Adrenal gland (tissue), 12 donors: ENCODE measurements around the gene CNOT10. TPM values are rescaled to one million over a fixed set of nuclear protein-coding genes. Genes with fewer than 3 reads are reported as not detected.

Experiments used
- DNase-seq, 7 donors: peaks; one replicate each; pipeline ENCODE4 v3.0.0-alpha.2; 2019 to 2020
- H3K27ac ChIP-seq, 5 donors: fragments of 200-600 bp; sonication (generic) in 4 of 5; 1 replicate in 3 of 5; 2 replicates in 2 of 5; pipeline versions ENCODE4 v1.5.1 to v1.8.0; 2016 to 2020; ENCODE audit warnings: mild to moderate bottlenecking in 1 of 5
- H3K27me3 ChIP-seq: fragments of 200-600 bp; 2 replicates; pipeline ENCODE4 v1.8.0; 2021
- H3K36me3 ChIP-seq, 2 donors: fragments of 200-600 bp; replicated peaks in 1 of 2; 1 replicate in 1 of 2; 2 replicates in 1 of 2; pipeline versions ENCODE4 v1.5.1 to v1.8.0; 2018 to 2022
- H3K4me1 ChIP-seq, 2 donors: fragments of 200-600 bp; replicated peaks in 1 of 2; 1 replicate in 1 of 2; 2 replicates in 1 of 2; pipeline versions ENCODE4 v1.5.1 to v1.8.0; 2018 to 2021
- H3K4me3 ChIP-seq, 4 donors: fragments of 200-600 bp; sonication (generic) in 3 of 4; one replicate each; pipeline ENCODE4 v1.5.1; 2016 to 2018
- H3K9me3 ChIP-seq, 3 donors: fragments of 200-600 bp; sonication (generic) in 1 of 3; replicated peaks in 1 of 3; 1 replicate in 2 of 3; 2 replicates in 1 of 3; pipeline versions ENCODE4 v1.5.1 to v1.8.0; 2016 to 2021
- POLR2A ChIP-seq, 2 donors: fragments of 450-650 bp; IDR thresholded peaks; one replicate each; pipeline ENCODE4 v1.6.1; 2017; ENCODE audit warnings: antibody characterized with exemption in 2 of 2, mild to moderate bottlenecking in 2 of 2, moderate library complexity in 1 of 2
- WGBS, 4 donors: extraction: QIAGEN DNeasy Blood & Tissue Kit in 2 of 4; methylation state at CpG; one replicate each; pipeline versions ENCODE4 v1.1.5 to v1.1.7; 2013 to 2017; 5-methylcytosine and 5-hydroxymethylcytosine counted together
- intact Hi-C, 2 donors: fragments of 100-400 bp; cut with DNase I; formaldehyde crosslinking; loops; one replicate each; pipeline versions ENCODE4 v1.14.1 to v1.15.0; 2022 to 2023
- polyA plus RNA-seq, 3 donors: library from polyadenylated mRNA; stranded (reverse); fragments of 200-250 nt in 2 of 3; fragments of 350-450 nt in 1 of 3; fragmentation: Illumina TruSeq in 1 of 3; extraction: RNeasy Lipid Tissue Mini Kit (QIAGEN cat#74804) in 1 of 3; gene quantifications; one replicate each; pipeline ENCODE4 v1.2.3, GENCODE V29; 2013 to 2014
- total RNA-seq, 9 donors: library from RNA; depleted of rRNA in 4 of 9; stranded (reverse); fragments of >200 nt in 4 of 9; fragments of 120-200 nt in 1 of 9; fragmentation: NEBNext Ultra II Directional in 1 of 9; extraction: Animal tissue kit (Norgen Biotek cat#: 25700) in 1 of 9; gene quantifications; one replicate each; pipeline versions ENCODE4 v1.1.0 to v1.2.4, GENCODE V29; 2013 to 2023
- TF ChIP-seq, protein P1 (sequence below), 6 experiments: fragments of 450-650 bp in 4 of 6; fragments of 200-600 bp in 2 of 6; sonication (generic) in 1 of 6; IDR thresholded peaks; 1 replicate in 5 of 6; 2 replicates in 1 of 6; pipeline versions ENCODE4 v1.5.1 to v1.8.0; 2016 to 2021; ENCODE audit warnings: antibody characterized with exemption in 6 of 6, mild to moderate bottlenecking in 2 of 6, moderate library complexity in 1 of 6
- donor health status: healthy with polysubstance abuse.
- donor health status: Bipolar disorder and iron deficiency.
- donor health status: DM: yes; HTN: yes; CAD: no.
- donor health status: DM: no; HTN: no; CAD: no.
- donor health status: DM: no; HTN: no; CAD: no.
- donor health status: DM: yes; HTN: yes; CAD: no.

CNOT10 gene
- total and polyA plus RNA-seq, 12 donors, result 15.3 to 32.1 (median 25.5) TPM

DNA sequence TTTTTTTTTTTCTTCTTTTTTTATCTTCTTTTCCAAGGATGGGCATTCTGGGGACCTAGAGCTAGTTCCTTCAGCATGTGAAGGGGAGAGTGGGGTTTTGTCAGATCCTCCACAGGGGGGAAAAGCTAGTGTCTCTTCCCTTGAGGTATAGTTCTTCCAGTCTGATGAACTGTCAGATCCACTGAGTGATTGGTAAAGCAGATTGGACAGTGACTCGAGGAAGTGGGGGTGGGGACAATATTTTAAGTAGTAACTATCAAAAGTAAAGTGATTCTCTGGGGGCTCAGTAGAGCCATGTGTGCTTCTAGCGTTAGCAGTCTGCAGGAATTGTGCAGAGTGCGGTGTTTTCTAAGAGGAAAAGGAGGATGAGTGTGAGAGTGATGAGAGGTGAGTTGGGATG lies 70.8 kb downstream of the CNOT10 start:
- Histone ChIP-seq H3K4me3 (no peak overlapping the region), H3K9me3 (no peaks in the 10 kb centered on the region), H3K36me3 (peaks cover 0 to 5% of the 10 kb centered on the region in 2 donors), H3K4me1 (no peaks in the 10 kb centered on the region), H3K27ac (no peak overlapping the region), H3K27me3 (no peaks in the 10 kb centered on the region)
- TF ChIP-seq POLR2A (IDR thresholded peaks at IDR 0.05), result no peak
- TF ChIP-seq, protein P1, sequence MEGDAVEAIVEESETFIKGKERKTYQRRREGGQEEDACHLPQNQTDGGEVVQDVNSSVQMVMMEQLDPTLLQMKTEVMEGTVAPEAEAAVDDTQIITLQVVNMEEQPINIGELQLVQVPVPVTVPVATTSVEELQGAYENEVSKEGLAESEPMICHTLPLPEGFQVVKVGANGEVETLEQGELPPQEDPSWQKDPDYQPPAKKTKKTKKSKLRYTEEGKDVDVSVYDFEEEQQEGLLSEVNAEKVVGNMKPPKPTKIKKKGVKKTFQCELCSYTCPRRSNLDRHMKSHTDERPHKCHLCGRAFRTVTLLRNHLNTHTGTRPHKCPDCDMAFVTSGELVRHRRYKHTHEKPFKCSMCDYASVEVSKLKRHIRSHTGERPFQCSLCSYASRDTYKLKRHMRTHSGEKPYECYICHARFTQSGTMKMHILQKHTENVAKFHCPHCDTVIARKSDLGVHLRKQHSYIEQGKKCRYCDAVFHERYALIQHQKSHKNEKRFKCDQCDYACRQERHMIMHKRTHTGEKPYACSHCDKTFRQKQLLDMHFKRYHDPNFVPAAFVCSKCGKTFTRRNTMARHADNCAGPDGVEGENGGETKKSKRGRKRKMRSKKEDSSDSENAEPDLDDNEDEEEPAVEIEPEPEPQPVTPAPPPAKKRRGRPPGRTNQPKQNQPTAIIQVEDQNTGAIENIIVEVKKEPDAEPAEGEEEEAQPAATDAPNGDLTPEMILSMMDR (IDR thresholded peaks at IDR 0.05), result no peak
- intact Hi-C loops, result no loop called here
- DNase-seq, result no peak
- 84 to 87% (median 84%) methylated on average over 3 of the region's 3 CpGs for WGBS, 4 donors

GRCh38 chr3:32757618-32758374 lies 72.8 kb downstream of the CNOT10 start:
- no peaks in the 10 kb centered on the region for H3K27me3 ChIP-seq
- H3K4me3 ChIP-seq, result no peak overlapping the region
- DNase-seq, result no peak
- no peaks in the 10 kb centered on the region for H3K9me3 ChIP-seq
- no peak overlapping the region for H3K27ac ChIP-seq
- H3K36me3 ChIP-seq, result peaks cover 0 to 12% of the 10 kb centered on the region in 2 donors
- H3K4me1 ChIP-seq, result no peaks in the 10 kb centered on the region
- intact Hi-C loops, result no loop called here
- WGBS, 4 donors, result 84 to 91% (median 87%) methylated on average over 2 of the region's 2 CpGs
- TF ChIP-seq POLR2A (IDR thresholded peaks at IDR 0.05), result no peak
- TF ChIP-seq, protein P1 (IDR thresholded peaks at IDR 0.05), result no peak

- Histone ChIP-seq H3K4me1 (no peaks in the 10 kb centered on the region), H3K9me3 (no peaks in the 10 kb centered on the region), H3K4me3 (no peak overlapping the region), H3K36me3 (peaks cover 0 to 15% of the 10 kb centered on the region in 2 donors), H3K27me3 (no peaks in the 10 kb centered on the region), H3K27ac (no peak overlapping the region)
- no peak for TF ChIP-seq POLR2A (IDR thresholded peaks at IDR 0.05)
- TF ChIP-seq, protein P1 (IDR thresholded peaks at IDR 0.05), result no peak
- DNase-seq, result no peak
- intact Hi-C loops, result no loop called here
Measured at GRCh38 chr3:32758375-32758753, 73.4 kb downstream of the CNOT10 start.

- no peaks in the 10 kb centered on the region for H3K4me1 ChIP-seq
- no peak overlapping the region for H3K4me3 ChIP-seq
- no peak for DNase-seq
- H3K36me3 ChIP-seq, result peaks cover 0 to 21% of the 10 kb centered on the region in 2 donors
- intact Hi-C loops, result no loop called here
- WGBS, 4 donors, result 80 to 90% (median 85%) methylated on average over 4 of the region's 4 CpGs
- no peaks in the 10 kb centered on the region for H3K9me3 ChIP-seq
- H3K27ac ChIP-seq, result no peak overlapping the region
- TF ChIP-seq POLR2A (IDR thresholded peaks at IDR 0.05), result no peak
- TF ChIP-seq, protein P1 (IDR thresholded peaks at IDR 0.05), result no peak
- no peaks in the 10 kb centered on the region for H3K27me3 ChIP-seq
Measured at GRCh38 chr3:32759342-32759741, 74.4 kb downstream of the CNOT10 start.
